GM18909 (cell line): ENCODE results near the gene ATP2A3.

Source experiments
- ATAC-seq: cut with Tn5 transposase; IDR thresholded peaks from one replicate; pipeline ENCODE4 v1.9.1; 2021; ENCODE audit warnings: mild to moderate bottlenecking; ENCODE audit not compliant: unreplicated experiment, poor library complexity

Gene ATP2A3

DNA sequence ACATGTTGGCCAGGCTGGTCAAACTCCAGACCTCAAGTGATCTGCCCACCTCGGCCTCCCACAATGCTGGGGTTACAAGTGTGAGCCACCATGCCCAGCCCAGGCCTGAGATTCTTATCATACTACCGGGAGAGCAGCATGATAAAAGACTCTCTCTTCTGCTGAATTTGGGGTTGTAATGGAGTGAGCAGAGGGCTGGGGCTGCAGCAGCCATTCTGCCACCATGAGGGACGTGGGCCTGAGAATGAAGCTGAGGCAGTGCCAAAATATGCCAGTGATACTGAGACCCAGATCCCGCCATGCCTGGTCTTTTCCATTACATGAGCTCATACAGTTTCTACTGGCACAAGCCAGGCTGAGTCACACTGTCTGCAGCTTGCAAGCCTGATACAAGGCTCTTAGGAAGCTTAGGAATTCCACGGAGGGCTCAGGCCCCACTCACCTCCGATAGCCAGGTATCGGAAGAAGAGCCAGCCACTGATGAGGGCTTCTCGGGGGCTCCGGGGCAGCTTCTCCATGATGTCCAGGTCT is 28.3 kb downstream of the ATP2A3 start:
- no peak for ATAC-seq

DNA sequence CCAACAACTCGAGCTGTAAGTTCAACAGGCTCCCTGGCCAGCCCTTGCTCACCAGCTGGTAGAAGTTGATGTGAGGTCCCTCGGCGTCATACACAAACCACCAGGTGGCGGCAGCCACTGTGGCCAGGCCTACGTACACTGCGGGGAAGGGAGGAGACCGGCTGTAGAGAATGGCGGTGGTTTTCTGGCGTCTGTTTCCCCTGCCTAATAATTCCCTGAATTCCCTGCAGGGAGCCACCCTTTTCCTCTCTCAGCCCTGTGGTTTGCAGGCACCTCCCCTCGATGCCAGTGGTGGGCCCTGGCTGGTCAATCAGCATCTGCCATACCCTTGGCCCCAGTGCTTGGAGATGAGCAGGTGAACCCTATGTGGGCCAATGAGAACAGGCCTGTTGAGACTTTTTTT is 29.1 kb downstream of the ATP2A3 start:
- ATAC-seq: no peak

DNA sequence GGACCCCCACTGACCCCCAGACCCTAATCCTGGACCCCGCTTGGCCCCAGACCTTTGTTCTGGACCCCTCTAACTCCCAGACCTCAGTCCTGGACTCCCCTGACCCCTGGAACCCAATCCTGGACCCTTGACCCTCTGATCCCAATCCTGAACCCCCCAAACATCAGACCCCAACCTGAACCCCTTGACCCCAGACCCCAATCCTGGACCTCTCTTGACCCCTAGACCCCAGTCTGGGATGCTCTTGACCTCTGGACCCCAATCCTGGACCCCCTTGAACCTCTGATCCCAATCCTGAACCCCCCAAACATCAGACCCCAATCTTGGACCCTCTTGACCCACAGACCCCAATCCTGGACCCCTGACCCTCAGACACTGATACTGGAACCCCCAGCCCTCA is 34.5 kb downstream of the ATP2A3 start:
- no peak for ATAC-seq

DNA sequence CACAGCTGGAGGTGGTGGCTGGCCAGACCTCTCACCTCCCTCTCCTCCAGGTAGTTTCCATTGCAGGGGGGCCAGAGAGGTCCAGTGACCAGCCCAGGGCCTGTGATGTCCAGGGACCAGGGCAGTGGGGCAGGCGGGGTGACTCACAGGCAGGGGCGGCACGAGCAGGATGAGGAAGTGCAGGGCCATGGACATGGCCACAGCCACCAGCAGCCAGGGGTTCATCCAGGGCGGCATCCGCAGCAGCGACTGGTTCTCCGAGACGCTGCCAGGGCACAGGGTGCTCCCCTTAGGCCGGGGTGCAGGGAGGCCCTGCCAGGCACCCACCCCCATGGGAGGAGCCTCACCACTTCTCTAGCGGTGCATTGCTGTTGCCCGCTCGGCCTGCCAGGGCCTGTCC is 35.1 kb downstream of the ATP2A3 start:
- ATAC-seq: no peak

DNA sequence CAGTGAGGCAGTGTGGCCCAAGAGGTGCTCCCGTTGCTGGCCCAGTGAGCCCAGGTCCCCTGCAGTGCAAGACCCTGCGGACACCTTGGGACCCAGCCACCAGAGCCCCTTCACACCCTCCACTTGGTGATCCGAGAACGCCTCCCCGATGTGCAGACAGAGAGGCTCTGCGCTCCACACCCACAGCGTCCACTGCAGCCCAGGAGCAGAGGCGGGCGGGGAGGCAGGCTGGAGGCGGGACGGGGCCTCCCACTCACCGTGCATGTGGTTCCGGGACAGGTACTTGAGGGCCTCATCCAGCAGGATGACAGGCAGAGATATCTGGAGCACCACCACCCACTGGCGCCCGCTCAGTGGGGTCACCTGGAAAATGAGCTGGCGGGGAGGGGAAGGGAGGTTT is 35.8 kb downstream of the ATP2A3 start:
- no peak for ATAC-seq

DNA sequence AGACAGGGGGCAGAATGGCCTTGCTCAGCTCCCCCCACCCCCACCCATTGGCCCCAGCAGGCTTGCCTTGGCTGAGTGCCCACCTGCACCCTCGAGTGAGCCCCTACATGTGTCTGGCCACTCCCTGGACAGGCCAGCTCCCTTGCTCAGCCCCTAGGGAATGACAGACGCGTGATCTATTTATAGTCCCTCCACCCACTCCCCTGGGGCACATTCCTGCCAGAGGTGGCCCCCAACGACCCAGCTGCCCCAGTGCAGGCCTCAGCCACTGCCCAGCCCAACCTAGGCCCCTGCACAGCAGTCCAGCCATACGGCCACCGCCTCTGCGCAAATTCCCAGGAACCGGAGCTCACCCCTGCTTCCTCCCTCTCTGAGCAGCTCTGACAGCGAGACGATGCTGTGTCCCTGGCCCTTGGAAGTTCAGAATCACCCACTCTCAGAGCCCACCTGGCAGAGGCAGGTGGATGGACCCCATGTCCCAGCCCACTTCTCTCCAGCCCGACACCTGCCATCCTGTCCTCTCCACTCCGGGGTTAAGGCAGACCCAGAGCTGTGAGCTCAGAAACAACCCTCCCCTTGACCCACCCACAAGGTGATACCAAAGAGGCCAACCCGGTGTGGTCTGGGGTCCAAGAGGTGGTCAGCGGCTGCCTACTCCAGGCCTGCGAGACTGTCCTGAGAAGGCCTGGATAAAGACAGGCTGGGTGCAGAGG is 36.5 kb downstream of the ATP2A3 start:
- ATAC-seq: no peak

DNA sequence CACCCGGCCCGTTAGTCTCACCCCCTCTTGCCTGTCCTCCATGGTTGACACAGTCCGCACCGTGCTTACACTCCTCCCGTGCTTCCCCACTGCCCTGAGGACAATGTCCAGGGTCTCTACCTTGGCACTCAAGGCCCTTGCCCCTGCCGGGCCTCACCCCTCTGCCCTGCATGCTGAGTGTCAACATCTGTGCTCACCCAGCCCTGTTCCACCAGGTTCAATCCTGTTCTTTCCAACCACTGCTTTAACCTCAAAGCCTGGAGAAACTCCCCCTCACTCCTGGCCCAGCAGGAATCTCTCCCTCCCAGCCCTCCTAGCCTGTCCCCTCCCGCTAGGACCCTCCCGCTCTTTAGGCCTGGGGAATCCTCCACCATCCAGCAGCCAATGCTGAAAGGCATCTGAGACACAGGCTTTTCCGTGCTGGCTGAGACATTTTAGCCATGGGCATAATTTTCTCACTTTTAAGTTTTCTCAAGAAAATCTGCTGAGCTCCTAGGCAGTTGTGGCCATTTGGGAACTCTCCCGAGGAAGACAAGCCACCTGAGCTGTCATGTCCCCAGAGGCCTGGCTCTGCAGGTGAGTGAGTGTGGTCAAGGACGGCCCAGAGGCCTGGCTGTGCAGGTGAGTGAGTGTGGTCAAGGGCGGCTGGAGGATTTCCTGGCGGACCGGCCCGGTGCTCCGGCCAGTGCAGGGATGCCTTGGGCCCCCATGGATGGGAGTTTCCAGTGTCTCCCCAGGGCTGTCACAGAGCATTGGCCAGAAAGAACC is 37.2 kb downstream of the ATP2A3 start:
- ATAC-seq: no peak

DNA sequence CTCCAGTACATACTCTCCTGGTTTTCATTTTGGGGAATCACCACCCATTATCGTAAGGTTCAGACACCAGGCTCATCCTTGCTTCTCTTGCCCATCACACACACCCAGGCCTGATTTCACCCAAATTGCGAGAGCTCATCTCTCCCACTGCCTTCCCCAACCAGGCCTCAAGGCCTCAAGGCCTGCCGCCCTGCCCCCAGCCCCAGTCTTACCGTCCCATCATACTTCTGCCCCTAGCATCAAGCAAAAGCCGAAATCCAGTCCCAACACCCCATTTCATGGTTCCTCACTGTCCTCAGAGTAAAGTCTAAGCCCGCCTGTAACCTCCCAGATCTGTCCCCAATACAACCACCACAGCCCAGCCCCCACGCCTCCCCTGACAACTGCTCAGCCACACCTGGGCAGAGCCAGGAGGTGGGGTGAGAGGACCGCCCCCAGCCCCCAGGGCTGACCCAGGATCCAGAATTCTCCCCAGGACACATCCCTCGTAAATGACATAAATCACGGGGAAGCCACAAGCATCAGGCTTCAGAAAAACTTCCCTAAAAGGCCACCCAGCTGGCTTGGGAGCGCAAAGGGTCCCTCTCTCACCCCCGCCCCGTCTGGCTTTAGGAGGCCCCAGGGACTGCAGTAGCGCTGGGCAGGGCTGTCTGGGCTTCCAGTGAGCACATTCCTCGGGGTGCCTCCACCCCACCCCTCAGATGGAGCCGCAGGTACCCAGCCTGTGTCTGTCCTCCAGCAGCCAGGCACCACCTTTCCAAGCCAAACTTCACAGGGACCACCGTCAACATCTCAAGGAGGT is 38.4 kb downstream of the ATP2A3 start:
- no peak for ATAC-seq

DNA sequence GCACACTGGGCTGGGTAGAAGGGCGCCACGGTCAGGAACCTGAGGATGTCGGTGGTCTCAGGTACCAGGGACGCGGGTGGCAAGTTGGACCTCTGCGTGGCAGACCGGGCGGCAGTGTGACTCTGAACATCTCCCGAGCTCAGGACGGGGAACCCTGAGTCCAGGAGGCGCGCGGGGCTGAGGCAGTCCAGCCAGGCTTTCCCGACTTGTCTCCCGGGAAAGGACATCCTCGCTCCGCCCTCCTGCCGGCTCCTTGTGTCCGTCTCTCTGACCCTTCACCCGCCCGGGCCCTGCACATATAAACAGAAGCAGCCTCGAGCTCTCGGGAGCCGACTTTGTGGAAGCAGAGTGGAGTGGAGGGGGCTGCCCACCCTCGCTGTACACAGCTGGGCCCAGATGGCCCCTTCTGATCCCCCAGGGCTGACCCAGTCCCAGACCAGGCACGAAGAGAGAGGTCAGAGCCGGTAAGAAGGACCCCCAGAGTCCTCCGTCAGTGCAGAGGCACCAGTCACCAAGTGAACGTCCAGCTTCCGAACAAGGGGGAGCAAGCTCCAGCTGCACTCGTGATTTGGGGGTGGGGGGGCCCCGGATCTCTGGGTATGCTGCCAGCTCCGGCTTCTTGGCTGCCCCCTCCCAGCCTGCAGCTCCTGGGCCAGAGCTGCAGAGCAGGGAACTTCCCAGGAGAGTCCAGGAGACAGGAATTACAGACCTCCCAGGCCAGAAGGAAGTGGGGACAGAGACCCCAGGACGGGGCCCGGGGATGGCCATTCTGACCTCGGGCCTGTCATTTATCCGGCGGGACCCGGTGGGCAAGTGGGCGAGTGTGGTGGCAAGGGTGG is 39.5 kb downstream of the ATP2A3 start:
- no peak for ATAC-seq

DNA sequence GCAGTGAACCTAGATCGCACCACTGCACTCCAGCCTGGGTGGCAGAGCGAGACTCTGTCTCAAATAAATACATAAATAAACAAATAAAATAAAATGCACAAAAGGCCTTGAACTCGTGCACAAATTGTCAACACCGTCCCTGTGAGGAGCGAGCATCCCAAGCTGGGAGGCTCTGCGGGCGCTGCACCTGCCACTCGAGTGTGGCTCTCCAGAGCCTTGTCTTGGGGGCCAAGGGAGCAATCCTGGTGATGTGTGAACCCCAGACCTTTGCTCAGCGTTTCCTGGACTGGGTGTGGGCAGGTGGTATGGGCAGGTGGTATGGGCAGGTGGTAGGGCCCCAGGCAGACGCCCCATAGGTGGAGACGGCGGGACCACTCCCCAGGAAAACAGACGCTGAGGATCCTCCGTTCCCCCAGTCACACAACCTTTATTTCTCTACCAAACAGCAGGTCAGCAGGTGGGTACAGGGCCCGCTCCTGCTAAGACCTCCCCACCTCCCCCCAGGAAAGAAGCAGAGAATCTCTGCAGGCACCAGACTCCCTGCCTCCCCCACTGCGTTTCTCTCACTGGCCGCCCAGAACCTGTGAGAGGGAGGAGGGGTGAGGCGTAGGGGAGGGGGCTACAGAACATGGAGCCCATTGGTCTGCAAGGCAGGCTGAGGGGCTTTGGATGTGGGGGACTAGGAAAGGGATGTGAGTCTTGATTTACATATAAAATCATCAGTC is 40.6 kb downstream of the ATP2A3 start:
- no peak for ATAC-seq

DNA sequence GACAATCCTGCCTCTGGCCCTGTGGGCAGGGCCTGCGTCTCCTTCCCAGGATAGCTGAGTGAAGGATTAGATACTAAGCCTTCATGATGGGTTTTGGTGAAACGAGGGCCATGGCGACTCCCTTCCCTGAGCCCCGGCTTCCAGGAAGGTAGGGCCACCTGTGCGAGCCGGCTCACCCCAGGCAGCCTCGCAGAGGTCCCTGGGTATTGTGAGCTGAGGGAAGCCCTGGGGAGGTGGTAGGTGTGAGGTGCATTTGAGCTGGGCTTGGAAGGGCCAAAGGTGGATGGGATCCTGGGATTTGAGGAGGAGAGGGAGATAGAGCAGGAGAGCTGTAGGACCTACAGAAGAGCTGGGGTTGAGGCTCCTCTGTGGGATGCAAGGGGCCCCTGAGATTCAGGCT is 41.5 kb downstream of the ATP2A3 start:
- ATAC-seq: no peak

DNA sequence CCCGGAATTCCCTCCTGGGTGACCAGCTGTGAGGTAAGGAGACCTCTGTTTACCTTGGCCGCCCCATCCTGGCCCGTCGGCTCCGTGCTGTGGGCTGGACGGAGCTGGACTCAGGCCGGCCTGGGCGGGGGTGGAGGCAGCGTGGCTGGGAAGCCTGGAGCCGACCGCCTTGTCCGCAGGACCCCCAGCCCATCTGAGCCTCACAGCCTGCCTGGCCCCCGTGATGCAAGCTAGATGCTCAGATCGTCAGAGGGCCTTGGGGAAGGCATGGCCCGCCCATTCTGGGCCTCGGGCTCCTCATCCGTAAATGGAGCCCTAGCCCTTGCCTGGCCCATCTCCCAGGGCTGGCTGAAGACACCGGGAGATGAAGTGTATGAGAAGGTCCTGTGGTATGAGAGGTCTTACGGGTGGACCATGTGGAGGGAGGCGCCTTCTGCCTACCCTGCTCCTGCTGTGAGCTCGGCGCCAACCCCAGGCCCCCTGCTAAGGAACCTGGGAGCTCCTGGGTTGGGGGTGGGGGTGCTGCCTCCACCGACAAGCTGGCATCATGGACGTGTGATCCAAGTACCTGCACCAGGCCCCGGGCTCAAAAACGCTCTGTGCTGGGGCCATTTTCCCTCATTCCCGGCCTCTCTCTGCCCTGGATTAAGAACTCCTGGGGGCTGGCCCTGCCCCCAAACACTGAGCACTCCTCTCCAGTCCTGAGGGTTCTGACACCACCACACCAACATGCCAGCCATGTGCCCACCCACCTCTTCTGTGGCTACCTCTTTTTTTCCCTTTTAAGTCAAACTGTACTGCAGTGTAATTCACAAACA is 42.5 kb downstream of the ATP2A3 start:
- no peak for ATAC-seq

DNA sequence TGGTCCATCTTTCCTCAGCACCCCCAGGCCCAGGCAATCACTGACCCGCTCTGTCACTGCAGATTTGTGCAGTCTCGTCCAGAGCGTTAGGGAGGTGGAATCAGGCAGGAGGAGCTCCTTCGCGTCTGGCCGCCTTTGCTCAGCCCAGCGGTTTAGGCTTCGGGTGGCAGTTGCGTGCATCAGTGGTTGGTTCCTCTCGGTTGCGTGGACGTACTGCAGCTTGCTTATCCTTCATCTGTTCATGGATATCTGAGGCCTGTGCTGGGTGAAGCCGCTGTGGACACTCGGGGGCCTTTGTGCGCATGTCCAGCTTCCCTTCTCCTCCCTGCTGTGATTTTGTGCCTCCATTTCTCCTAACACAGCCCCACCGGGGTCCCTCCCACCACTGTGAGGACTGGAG is 43.2 kb downstream of the ATP2A3 start:
- no peak for ATAC-seq

DNA sequence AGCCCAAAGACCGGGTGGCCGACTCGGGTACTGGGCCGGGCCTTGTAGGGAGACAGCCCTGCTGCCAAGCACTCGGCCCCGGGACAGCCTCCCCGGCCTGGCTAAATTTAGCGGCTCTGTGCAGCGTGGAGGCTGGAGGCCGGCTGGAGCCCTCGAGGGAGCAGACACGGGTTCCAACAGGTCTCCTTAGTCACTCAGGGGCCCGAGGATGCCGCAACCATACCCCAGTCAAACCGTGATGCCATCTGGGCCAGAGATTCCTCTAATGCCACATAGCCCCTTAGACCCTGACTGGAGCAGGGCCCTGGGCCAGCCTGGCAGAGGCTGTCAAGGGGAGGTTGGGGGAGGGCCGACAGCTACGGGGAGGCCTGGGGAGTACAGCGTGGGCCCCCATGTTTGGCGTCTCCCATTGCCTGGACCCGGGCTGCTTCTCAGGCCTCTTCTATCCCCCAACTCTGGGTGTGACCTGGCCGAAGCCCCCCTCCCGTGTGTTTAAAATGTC is 45.1 kb downstream of the ATP2A3 start:
- ATAC-seq: no peak

DNA sequence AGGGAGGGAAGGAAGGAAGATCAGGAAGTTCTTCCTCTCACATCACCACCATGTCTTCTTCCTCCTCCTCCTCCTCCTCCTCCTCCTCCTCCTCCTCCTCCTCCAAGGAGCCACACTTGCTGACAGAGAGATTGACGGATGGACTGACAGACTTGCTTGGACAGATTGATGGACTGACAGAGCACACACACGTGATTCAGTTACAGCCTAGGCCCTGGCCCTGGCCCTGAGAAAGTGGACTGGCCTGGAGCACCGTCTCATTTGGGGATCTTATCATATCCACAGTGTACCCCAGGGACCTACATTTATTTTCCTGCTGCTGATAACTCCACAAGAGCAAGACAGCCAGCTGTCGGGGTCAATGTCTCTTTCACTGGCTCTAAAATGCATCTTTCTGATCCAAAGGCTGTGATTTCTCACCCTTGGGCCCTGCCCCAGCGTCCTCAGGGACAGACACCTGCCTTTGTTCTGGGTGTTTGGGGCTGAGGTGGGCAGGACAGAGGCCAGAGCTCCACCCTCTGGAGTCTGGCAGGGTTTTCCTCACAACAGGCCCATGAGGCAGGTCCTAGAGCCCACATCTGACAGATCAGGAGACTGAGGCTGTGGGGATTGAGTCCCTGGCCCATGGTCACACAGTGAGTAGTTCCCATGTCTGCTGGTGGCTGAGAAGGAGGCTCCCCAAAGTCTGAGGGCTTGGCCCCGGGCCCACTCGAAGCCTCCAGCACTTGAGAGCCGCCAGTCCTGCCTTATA is 45.7 kb downstream of the ATP2A3 start:
- no peak for ATAC-seq

DNA sequence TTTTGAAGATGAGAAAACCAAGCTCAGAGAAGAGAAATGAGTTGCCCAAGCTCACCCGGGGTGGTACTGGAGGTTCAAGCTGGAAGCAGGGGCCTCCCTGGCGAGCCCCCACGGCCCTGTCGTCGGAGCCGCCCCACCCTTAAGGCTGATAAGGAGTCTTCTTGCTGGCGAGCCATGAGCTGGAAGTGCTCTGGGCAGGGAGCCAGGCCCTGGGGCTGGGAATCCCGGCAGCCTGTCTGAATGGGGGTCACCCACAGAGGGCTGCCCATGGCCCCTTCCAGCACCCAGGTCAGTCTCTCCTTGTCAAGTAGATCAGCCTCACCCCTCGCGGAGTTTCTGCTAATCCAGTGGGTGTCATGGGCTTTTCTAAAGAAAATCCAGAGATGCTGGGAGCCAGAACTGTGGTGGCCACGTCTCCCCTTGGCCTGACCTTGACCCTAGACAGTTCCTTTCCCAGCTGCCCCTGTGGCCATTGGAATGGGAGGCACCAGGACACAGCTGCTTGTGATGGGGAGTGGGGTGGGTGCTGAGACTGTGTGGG is 46.8 kb downstream of the ATP2A3 start:
- ATAC-seq: no peak

DNA sequence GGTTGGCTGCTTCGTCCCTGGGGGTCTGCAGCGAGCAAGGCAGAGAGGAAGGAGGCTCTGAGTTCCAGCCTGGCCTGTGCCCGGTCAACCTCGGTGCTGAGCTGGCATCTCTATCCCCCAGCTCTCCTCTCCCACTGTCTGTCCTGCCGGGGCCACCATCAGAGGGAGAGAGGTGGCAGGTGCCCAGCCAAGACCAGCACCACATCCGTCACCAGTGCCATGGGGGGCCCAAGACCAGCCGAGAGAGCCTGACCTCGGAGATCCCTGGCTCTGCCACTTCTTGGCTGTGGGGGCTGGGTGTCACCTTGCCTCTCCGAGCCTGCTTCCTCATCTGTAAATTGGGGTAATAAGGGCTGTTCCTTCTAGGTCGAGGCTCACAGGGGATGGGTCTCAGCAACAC is 47.4 kb downstream of the ATP2A3 start:
- ATAC-seq: no peak
